ENCODE results near the gene PDLIM5. TPM values are rescaled to one million over a fixed set of nuclear protein-coding genes. Genes with fewer than 3 reads are reported as not detected.

PDLIM5 gene
- total RNA-seq, 6 experiments from 2014 or later: 152 to 240 (median 171) TPM

- DNase-seq: peak; percentile 75
- peak overlapping the region; percentile 84 for H3K27ac Mint-ChIP-seq
- peak overlapping the region; percentile 95 for H3K4me3 Mint-ChIP-seq
These were observed 3.3 kb downstream of the PDLIM5 start for GRCh38 chr4:94455081-94455480.

GRCh38 chr4:94457692-94458106 lies 6.0 kb downstream of the PDLIM5 start:
- TF ChIP-seq CTCF (IDR thresholded peaks at IDR 0.05): no peak
- Mint-ChIP-seq H3K9me3 (no peaks in the 10 kb centered on the region), H3K4me3 (peak overlapping the region; percentile 29), H3K36me3 (ENCODE audit: low read depth) (peaks cover 59% of the 10 kb centered on the region), H3K27ac (peak overlapping the region; percentile 47), H3K27me3 (ENCODE audit: insufficient read depth) (no peaks in the 10 kb centered on the region), H3K4me1 (ENCODE audit: low read depth) (peaks cover 93% of the 10 kb centered on the region)
- no peak for DNase-seq

More at GRCh38 chr4:94455081-94455480, 3.3 kb downstream of the PDLIM5 start:
- Mint-ChIP-seq H3K27me3 (ENCODE audit: insufficient read depth) (no peaks in the 10 kb centered on the region), H3K9me3 (no peaks in the 10 kb centered on the region), H3K36me3 (ENCODE audit: low read depth) (peaks cover 39% of the 10 kb centered on the region), H3K4me1 (ENCODE audit: low read depth) (peaks cover 76% of the 10 kb centered on the region)
- TF ChIP-seq CTCF (IDR thresholded peaks at IDR 0.05): no peak

GRCh38 chr4:94458682-94459081 lies 6.9 kb downstream of the PDLIM5 start:
- H3K4me3 Mint-ChIP-seq: no peak overlapping the region; the same call in 1 of the 2 replicates
- peak overlapping the region; percentile 26; the same call in 1 of the 2 replicates for H3K27ac Mint-ChIP-seq

GRCh38 chr4:94459462-94460161 lies 7.9 kb downstream of the PDLIM5 start:
- DNase-seq: no peak
- no peak for TF ChIP-seq CTCF (IDR thresholded peaks at IDR 0.05)
- Mint-ChIP-seq H3K27me3 (ENCODE audit: insufficient read depth) (peaks cover 1% of the 10 kb centered on the region; the same call in 1 of the 2 replicates), H3K4me1 (ENCODE audit: low read depth) (peaks cover 94% of the 10 kb centered on the region), H3K4me3 (no peak overlapping the region), H3K36me3 (ENCODE audit: low read depth) (peaks cover 62% of the 10 kb centered on the region), H3K9me3 (peaks cover 4% of the 10 kb centered on the region; the same call in 1 of the 2 replicates), H3K27ac (peak overlapping the region; percentile 51)

More at GRCh38 chr4:94458682-94459081, 6.9 kb downstream of the PDLIM5 start:
- Mint-ChIP-seq H3K9me3 (peaks cover 4% of the 10 kb centered on the region; the same call in 1 of the 2 replicates), H3K36me3 (ENCODE audit: low read depth) (peaks cover 62% of the 10 kb centered on the region), H3K4me1 (ENCODE audit: low read depth) (peaks cover 94% of the 10 kb centered on the region), H3K27me3 (ENCODE audit: insufficient read depth) (peaks cover 1% of the 10 kb centered on the region; the same call in 1 of the 2 replicates)
- DNase-seq: no peak
- TF ChIP-seq CTCF (IDR thresholded peaks at IDR 0.05): no peak

- H3K4me1 Mint-ChIP-seq (ENCODE audit: low read depth): peaks cover 94% of the 10 kb centered on the region
- H3K36me3 Mint-ChIP-seq (ENCODE audit: low read depth): peaks cover 63% of the 10 kb centered on the region
- H3K9me3 Mint-ChIP-seq: peaks cover 4% of the 10 kb centered on the region; the same call in 1 of the 2 replicates
- H3K27ac Mint-ChIP-seq: peak overlapping the region; percentile 45; the same call in 1 of the 2 replicates
- peaks cover 1% of the 10 kb centered on the region; the same call in 1 of the 2 replicates for H3K27me3 Mint-ChIP-seq (ENCODE audit: insufficient read depth)
- TF ChIP-seq CTCF (IDR thresholded peaks at IDR 0.05): no peak
- H3K4me3 Mint-ChIP-seq: no peak overlapping the region
- DNase-seq: no peak
These were observed 9.8 kb downstream of the PDLIM5 start for GRCh38 chr4:94461506-94461905.

All from HFFc6 (cell line).